PC-3 (cell line): ENCODE measurements around the gene PTPRN2. TPM values are rescaled to one million over a fixed set of nuclear protein-coding genes. Genes with fewer than 3 reads are reported as not detected.
"Not testable (repeated sequence)": the region's sequence is repeated elsewhere in the genome, so short reads cannot be mapped to it uniquely, and the experiment has no call there.

ENCODE experiments used
- ATAC-seq: fragments of 200-7000 bp; cut with Tn5 transposase; 2 replicates; pipeline ENCODE4 v1.9.1; 2020; ENCODE audit warnings: mild to moderate bottlenecking, moderate library complexity
- BruUV-seq: library from RNA; stranded (reverse); fragments of 400-500 nt; replicated peaks from 2 replicates; lab custom pipeline; 2021; lab: Mats Ljungman, UMichigan
- CTCF ChIA-PET: fragments of 300-600 bp; sonication (Branson Sonifier 250); formaldehyde crosslinking; loops from one replicate; lab custom pipeline; 2022; ENCODE audit warnings: antibody characterized with exemption; lab: Charles Lee
- POLR2A ChIA-PET: fragments of 300-600 bp; sonication (Branson Sonifier 250); formaldehyde crosslinking; loops from one replicate; lab custom pipeline; 2022; ENCODE audit warnings: antibody characterized with exemption; ENCODE audit not compliant: unreplicated experiment; lab: Charles Lee
- DNase-seq: peaks from one replicate; pipeline ENCODE4 v3.0.0-alpha.2; 2015
- H2AFZ ChIP-seq: fragments of 300-600 bp; sonication (generic); 2 replicates; pipeline ENCODE4 v1.6.0; 2016; ENCODE audit warnings: antibody characterized with exemption, low read length
- H3F3A ChIP-seq: fragments of 300-600 bp; sonication (generic); one replicate; pipeline ENCODE4 v1.6.0; 2017; ENCODE audit warnings: antibody characterized with exemption, low read length, control low read depth, mild to moderate bottlenecking; ENCODE audit not compliant: unreplicated experiment
- H3K27ac ChIP-seq: fragments of 300-600 bp; sonication (generic); 2 replicates; pipeline ENCODE4 v1.5.1; 2016; ENCODE audit warnings: mild to moderate bottlenecking, low read length
- H3K27me3 ChIP-seq: fragments of 300-600 bp; sonication (generic); 2 replicates; pipeline ENCODE4 v1.6.1; 2016; ENCODE audit warnings: low read length, mixed read lengths
- H3K36me3 ChIP-seq: fragments of 300-600 bp; sonication (generic); 2 replicates; pipeline ENCODE4 v1.6.1; 2016; ENCODE audit warnings: low read depth, mixed run types, low read length, mixed read lengths
- H3K4me1 ChIP-seq: fragments of 300-600 bp; sonication (generic); 2 replicates; pipeline ENCODE4 v1.5.1; 2016; ENCODE audit warnings: low read length; ENCODE audit not compliant: insufficient read depth
- H3K4me2 ChIP-seq: fragments of 300-600 bp; sonication (generic); 2 replicates; pipeline ENCODE4 v1.6.0; 2016; ENCODE audit warnings: low read length
- H3K4me3 ChIP-seq: fragments of 300-600 bp; sonication (generic); 2 replicates; pipeline ENCODE4 v1.5.1; 2016; ENCODE audit warnings: mild to moderate bottlenecking, low read length, mixed read lengths
- H3K79me2 ChIP-seq: fragments of 300-600 bp; sonication (generic); 2 replicates; pipeline ENCODE4 v1.6.1; 2017; ENCODE audit warnings: low read length, mixed read lengths
- H3K9ac ChIP-seq: fragments of 300-600 bp; sonication (generic); 2 replicates; pipeline ENCODE4 v1.6.0; 2016; ENCODE audit warnings: mild to moderate bottlenecking, low read length
- H3K9me2 ChIP-seq: fragments of 300-600 bp; sonication (generic); replicated peaks from 2 replicates; pipeline ENCODE4 v1.6.1; 2016; ENCODE audit warnings: mixed run types, low read length, mixed read lengths
- H3K9me3 ChIP-seq: fragments of 300-600 bp; sonication (generic); 2 replicates; pipeline ENCODE4 v1.6.1; 2016; ENCODE audit warnings: low read length, mixed read lengths
- H4K20me1 ChIP-seq: fragments of 300-600 bp; sonication (generic); 2 replicates; pipeline ENCODE4 v1.6.1; 2016; ENCODE audit warnings: low read length, mixed read lengths
- CTCF ChIP-seq: fragments of 300-600 bp; sonication (generic); conservative IDR thresholded peaks from 2 replicates; pipeline ENCODE4 v1.5.1; 2017; ENCODE audit warnings: antibody characterized with exemption, low read depth, mild to moderate bottlenecking, low read length
- EZH2 ChIP-seq: fragments of 300-600 bp; sonication (generic); IDR thresholded peaks from one replicate; pipeline ENCODE4 v1.6.1; 2017; ENCODE audit warnings: antibody characterized with exemption, mild to moderate bottlenecking, low read length; ENCODE audit not compliant: unreplicated experiment
- EZH2phosphoT487 ChIP-seq: fragments of 300-600 bp; sonication (generic); IDR thresholded peaks from 2 replicates; pipeline ENCODE4 v1.6.1; 2018; ENCODE audit warnings: mild to moderate bottlenecking, antibody characterized with exemption, low read length, borderline replicate concordance
- intact Hi-C: fragments of 100-400 bp; cut with micrococcal nuclease; formaldehyde crosslinking; loops from 2 replicates; pipeline ENCODE4 v1.9.0; 2023
- total RNA-seq: library from RNA; depleted of rRNA; stranded (reverse); fragments of >200 nt; gene quantifications from 2 replicates; pipeline ENCODE4 v1.2.3, GENCODE V29; 2014

Gene PTPRN2
- total RNA-seq, 1 experiment from 2014 or later = 3.2 TPM

GRCh38 chr7:157846746-157847145 is 740.9 kb downstream of the PTPRN2 start:
- H3K4me3 ChIP-seq, ATAC-seq, CTCF ChIA-PET, H4K20me1 ChIP-seq, H3K36me3 ChIP-seq, H3K27ac ChIP-seq, BruUV-seq, intact Hi-C loops, H3K27me3 ChIP-seq, H3K9me2 ChIP-seq, H3K79me2 ChIP-seq, H2AFZ ChIP-seq, H3F3A ChIP-seq, H3K4me2 ChIP-seq, DNase-seq, H3K9me3 ChIP-seq, POLR2A ChIA-PET, H3K9ac ChIP-seq: not testable (repeated sequence)
- peaks cover 11% of the 10 kb centered on the region for H3K4me1 ChIP-seq

GRCh38 chr7:157846271-157846670 is 741.4 kb downstream of the PTPRN2 start:
- ChIA-PET CTCF (no interaction called here), POLR2A (no interaction called here)
- DNase-seq (no peak), ATAC-seq (no peak)
- Histone ChIP-seq H3K9me2 (no peaks in the 10 kb centered on the region), H3K4me1 (peaks cover 11% of the 10 kb centered on the region), H4K20me1 (no peaks in the 10 kb centered on the region), H3K9me3 (no peaks in the 10 kb centered on the region), H3K79me2 (no peaks in the 10 kb centered on the region), H3K27me3 (no peaks in the 10 kb centered on the region), H3K27ac (no peak overlapping the region), H2AFZ (no peak overlapping the region), H3K36me3 (no peaks in the 10 kb centered on the region), H3K9ac (no peak overlapping the region), H3K4me3 (no peak overlapping the region), H3F3A (no peaks in the 10 kb centered on the region), H3K4me2 (no peak overlapping the region)
- TF ChIP-seq CTCF (no peak), EZH2phosphoT487 (no peak), EZH2 (no peak)
- intact Hi-C loops = no loop called here
- BruUV-seq = no TSS peak

GRCh38 chr7:157845203-157845835 is 742.3 kb downstream of the PTPRN2 start:
- DNase-seq (peak; percentile 88), ATAC-seq (peak; percentile 97)
- Histone ChIP-seq H3K4me3 (no peak overlapping the region), H2AFZ (peak overlapping the region; percentile 61; the same call in 1 of the 2 replicates), H3K36me3 (no peaks in the 10 kb centered on the region), H3F3A (no peaks in the 10 kb centered on the region), H3K4me2 (peak overlapping the region; percentile 48), H3K27me3 (no peaks in the 10 kb centered on the region), H4K20me1 (no peaks in the 10 kb centered on the region), H3K9me3 (no peaks in the 10 kb centered on the region), H3K79me2 (no peaks in the 10 kb centered on the region), H3K9ac (peak overlapping the region; percentile 59), H3K4me1 (peaks cover 11% of the 10 kb centered on the region), H3K27ac (peak overlapping the region; percentile 95), H3K9me2 (no peaks in the 10 kb centered on the region)
- ChIA-PET POLR2A (no interaction called here), CTCF (no interaction called here)
- intact Hi-C loops = loop anchor here (1.0 kb wide), 1 partner anchor 38 kb away; no protein-coding TSS in a partner anchor
- BruUV-seq = no TSS peak
- TF ChIP-seq EZH2 = no peak
